Spleen (tissue), 11 donors: ENCODE results near the gene MMD. TPM values are rescaled to one million over a fixed set of nuclear protein-coding genes. Genes with fewer than 3 reads are reported as not detected.

Experiments
- DNase-seq: peaks from one replicate; pipeline ENCODE4 v3.0.0-alpha.2; 2020
- H3K27ac ChIP-seq, 8 donors: fragments of 200-600 bp; sonication (generic) in 7 of 8; 1 replicate in 4 of 8; 2 replicates in 4 of 8; pipeline versions ENCODE4 v1.5.0 to v1.8.0; 2016 to 2021; ENCODE audit warnings: inconsistent platforms in 4 of 8, mild to moderate bottlenecking in 4 of 8, moderate library complexity in 1 of 8
- H3K27me3 ChIP-seq, 7 donors: fragments of 200-600 bp; sonication (generic) in 6 of 7; replicated peaks in 1 of 7; 1 replicate in 4 of 7; 2 replicates in 3 of 7; pipeline versions ENCODE4 v1.5.0 to v1.8.0; 2016 to 2021; ENCODE audit warnings: inconsistent platforms in 3 of 7, mild to moderate bottlenecking in 1 of 7
- H3K36me3 ChIP-seq, 6 donors: fragments of 200-600 bp; sonication (generic) in 5 of 6; 1 replicate in 4 of 6; 2 replicates in 2 of 6; pipeline versions ENCODE4 v1.5.0 to v1.8.0; 2016 to 2021; ENCODE audit warnings: inconsistent platforms in 2 of 6
- H3K4me1 ChIP-seq, 6 donors: fragments of 200-600 bp; sonication (generic) in 5 of 6; 1 replicate in 3 of 6; 2 replicates in 3 of 6; pipeline versions ENCODE4 v1.5.0 to v1.8.0; 2016 to 2021; ENCODE audit warnings: inconsistent platforms in 3 of 6
- H3K4me3 ChIP-seq, 8 donors: fragments of 200-600 bp; sonication (generic) in 7 of 8; 1 replicate in 4 of 8; 2 replicates in 4 of 8; pipeline versions ENCODE4 v1.5.0 to v1.8.0; 2016 to 2021; ENCODE audit warnings: inconsistent platforms in 4 of 8, mild to moderate bottlenecking in 4 of 8, moderate library complexity in 2 of 8
- H3K9me3 ChIP-seq, 8 donors: fragments of 200-600 bp; sonication (generic) in 7 of 8; 1 replicate in 4 of 8; 2 replicates in 4 of 8; pipeline versions ENCODE4 v1.5.0 to v1.8.0; 2016 to 2021; ENCODE audit warnings: inconsistent platforms in 4 of 8
- POLR2A ChIP-seq, 3 donors: fragments of 450-650 bp; IDR thresholded peaks; one replicate each; pipeline ENCODE4 v1.5.1; 2017; ENCODE audit warnings: antibody characterized with exemption in 3 of 3, mild to moderate bottlenecking in 1 of 3
- POLR2AphosphoS5 ChIP-seq, 3 donors: sonication (generic); formaldehyde crosslinking; IDR thresholded peaks; one replicate each; pipeline ENCODE4 v1.5.1; 2017; ENCODE audit warnings: antibody characterized with exemption in 3 of 3
- WGBS, 5 donors: extraction: QIAGEN DNeasy Blood & Tissue Kit in 3 of 5; methylation state at CpG; one replicate each; pipeline versions ENCODE4 v1.1.5 to v1.1.7; 2013 to 2018; 5-methylcytosine and 5-hydroxymethylcytosine counted together
- intact Hi-C: fragments of 100-400 bp; cut with DNase I; formaldehyde crosslinking; loops from one replicate; pipeline ENCODE4 v1.15.0; 2023; ENCODE audit warnings: low total_unique reads
- polyA plus RNA-seq, 3 donors: library from polyadenylated mRNA; stranded (reverse); fragments of 200-250 nt; gene quantifications; one replicate each; pipeline ENCODE4 v1.2.1, GENCODE V29; 2013
- total RNA-seq, 7 donors: library from RNA; depleted of rRNA in 3 of 7; stranded (reverse); fragments of >200 nt in 3 of 7; fragmentation: NEBNext Ultra II Directional in 4 of 7; extraction: Animal tissue kit (Norgen Biotek cat#: 25700) in 4 of 7; gene quantifications; one replicate each; pipeline versions ENCODE4 v1.1.0 to v1.2.1, GENCODE V29; 2016 to 2021
- TF ChIP-seq, protein P1 (sequence below), 11 experiments: fragments of 200-600 bp in 7 of 11; fragments of 450-650 bp in 4 of 11; sonication (generic) in 4 of 11; IDR thresholded peaks in 8 of 11; conservative IDR thresholded peaks in 3 of 11; 1 replicate in 7 of 11; 2 replicates in 4 of 11; pipeline versions ENCODE4 v1.4.0 to v1.8.0; 2016 to 2021; ENCODE audit warnings: antibody characterized with exemption in 11 of 11, inconsistent platforms in 4 of 11, mild to moderate bottlenecking in 1 of 11
- donor health status: healthy with polysubstance abuse.
- donor health status: DM: no; HTN: no; CAD: no; lungs with moderate emphysema.
- donor health status: DM: no; HTN: no; CAD: no.
- donor health status: Bipolar disorder and iron deficiency.
- donor health status: healthy.
- donor health status: DM: no; HTN: no; CAD: no.
- donor health status: DM: yes; HTN: yes; CAD: no.

The MMD gene
- total and polyA plus RNA-seq, 10 donors, result 18.6 to 47.9 (median 37.4) TPM

DNA sequence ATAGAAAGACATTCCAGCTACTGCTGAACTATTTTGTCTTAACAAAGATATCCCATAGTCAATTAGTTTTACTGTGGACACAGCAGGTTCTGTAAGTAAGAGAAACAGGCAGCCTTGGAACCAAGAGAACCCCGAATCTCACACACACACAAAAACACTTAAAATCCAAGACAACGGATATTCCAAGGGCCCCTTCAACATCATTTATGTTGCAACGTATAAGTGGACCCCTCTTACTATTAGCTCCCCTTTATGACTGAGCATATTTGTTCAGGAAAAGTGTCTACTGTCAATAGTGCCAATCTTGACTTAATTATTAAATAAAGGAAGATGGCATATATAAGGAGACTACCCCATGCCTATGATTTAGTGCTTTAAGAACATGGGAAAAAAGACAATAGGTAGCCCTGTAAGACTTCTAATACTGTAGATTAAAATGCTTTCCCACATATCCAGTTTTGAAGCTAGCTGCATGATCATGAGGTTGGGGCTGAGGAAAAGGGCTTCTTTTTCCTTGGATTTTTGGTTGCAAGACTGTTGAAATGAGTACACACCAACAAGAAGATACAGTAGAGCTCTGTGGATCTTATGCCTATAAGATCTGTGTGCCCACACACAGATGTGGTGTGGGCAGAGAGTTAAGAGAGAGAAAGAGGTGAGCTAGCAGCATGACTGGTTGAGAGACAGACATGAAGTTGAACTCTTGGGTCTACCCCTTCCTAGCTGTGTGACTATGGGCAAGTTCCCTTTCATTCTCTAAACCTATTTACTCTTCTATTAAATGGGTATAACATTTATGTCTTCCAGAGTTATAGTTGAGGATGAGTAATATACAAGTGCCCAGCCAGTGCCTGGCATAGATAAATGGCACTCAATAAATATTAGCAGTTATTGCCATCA lies 3.0 kb downstream of the MMD start:
- Histone ChIP-seq H3K4me3 (peak overlapping the region in 1 of 8 donors; percentile 82), H3K36me3 (peaks cover 0 to 6% (median 3%) of the 10 kb centered on the region in 6 donors), H3K9me3 (no peaks in the 10 kb centered on the region), H3K27me3 (peaks cover 0 to 8% (median 0%) of the 10 kb centered on the region in 7 donors), H3K27ac (peak overlapping the region in 3 of 8 donors; percentile 89 to 91 (median 90)), H3K4me1 (peaks cover 9 to 65% (median 36%) of the 10 kb centered on the region in 6 donors)
- no peak for DNase-seq
- 97 to 100% (median 98%) methylated on average over 3 of the region's 3 CpGs for WGBS, 5 donors
- intact Hi-C loops, result no loop called here
- TF ChIP-seq POLR2AphosphoS5 (IDR thresholded peaks at IDR 0.05) (no peak), POLR2A (IDR thresholded peaks at IDR 0.05) (no peak)
- TF ChIP-seq, protein P1, sequence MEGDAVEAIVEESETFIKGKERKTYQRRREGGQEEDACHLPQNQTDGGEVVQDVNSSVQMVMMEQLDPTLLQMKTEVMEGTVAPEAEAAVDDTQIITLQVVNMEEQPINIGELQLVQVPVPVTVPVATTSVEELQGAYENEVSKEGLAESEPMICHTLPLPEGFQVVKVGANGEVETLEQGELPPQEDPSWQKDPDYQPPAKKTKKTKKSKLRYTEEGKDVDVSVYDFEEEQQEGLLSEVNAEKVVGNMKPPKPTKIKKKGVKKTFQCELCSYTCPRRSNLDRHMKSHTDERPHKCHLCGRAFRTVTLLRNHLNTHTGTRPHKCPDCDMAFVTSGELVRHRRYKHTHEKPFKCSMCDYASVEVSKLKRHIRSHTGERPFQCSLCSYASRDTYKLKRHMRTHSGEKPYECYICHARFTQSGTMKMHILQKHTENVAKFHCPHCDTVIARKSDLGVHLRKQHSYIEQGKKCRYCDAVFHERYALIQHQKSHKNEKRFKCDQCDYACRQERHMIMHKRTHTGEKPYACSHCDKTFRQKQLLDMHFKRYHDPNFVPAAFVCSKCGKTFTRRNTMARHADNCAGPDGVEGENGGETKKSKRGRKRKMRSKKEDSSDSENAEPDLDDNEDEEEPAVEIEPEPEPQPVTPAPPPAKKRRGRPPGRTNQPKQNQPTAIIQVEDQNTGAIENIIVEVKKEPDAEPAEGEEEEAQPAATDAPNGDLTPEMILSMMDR (IDR thresholded peaks at IDR 0.05 in 8 of 11, conservative IDR thresholded peaks at IDR 0.05 in 3 of 11), result no peak

DNA sequence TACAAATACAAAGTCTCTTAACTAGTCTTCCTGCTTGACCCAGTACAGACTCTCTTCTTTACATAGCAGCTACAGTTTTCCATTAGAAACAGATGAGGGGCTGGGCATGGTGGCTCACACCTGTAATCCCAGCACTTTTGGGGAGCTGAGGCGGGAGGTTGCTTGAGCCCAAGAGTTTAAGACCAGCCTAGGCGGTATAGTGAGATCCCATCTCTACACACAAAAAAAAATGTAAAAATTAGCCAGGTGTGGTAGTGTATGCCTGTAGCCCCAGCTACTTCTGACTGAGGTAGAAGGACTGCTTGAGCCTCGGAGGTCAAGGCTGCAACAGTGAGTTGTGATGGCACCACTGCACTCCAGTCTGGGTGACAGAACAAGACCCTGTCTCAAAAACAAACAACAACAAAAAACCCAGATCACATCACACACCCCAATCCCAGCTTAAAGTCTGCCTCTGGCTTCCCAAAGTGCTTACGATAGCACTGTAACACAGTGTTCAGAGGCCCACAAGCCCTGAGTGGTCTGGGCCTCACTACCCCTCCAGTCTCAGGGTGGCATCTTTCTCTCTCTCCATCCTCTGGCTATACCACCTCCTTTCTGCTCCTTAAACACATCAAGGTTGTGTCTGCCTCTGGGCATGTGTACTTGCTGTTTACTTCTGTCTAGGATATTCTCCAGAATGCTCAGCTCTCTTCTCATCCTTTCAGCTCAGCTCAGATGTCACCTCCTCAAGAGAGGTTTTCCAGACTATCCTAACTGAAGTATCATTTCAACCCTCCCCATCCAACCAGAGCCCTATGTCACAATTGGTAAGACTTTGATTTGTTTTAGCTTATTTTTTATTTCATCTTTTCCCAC lies 4.0 kb downstream of the MMD start:
- DNase-seq, result no peak
- Histone ChIP-seq H3K36me3 (peaks cover 0 to 16% (median 11%) of the 10 kb centered on the region in 6 donors), H3K9me3 (no peaks in the 10 kb centered on the region), H3K4me3 (no peak overlapping the region), H3K27me3 (no peaks in the 10 kb centered on the region), H3K4me1 (peaks cover 9 to 65% (median 36%) of the 10 kb centered on the region in 6 donors), H3K27ac (no peak overlapping the region)
- TF ChIP-seq POLR2A (IDR thresholded peaks at IDR 0.05) (no peak), POLR2AphosphoS5 (IDR thresholded peaks at IDR 0.05) (no peak)
- TF ChIP-seq, protein P1 (IDR thresholded peaks at IDR 0.05 in 8 of 11, conservative IDR thresholded peaks at IDR 0.05 in 3 of 11), result no peak
- intact Hi-C loops, result no loop called here
- 94 to 100% (median 99%) methylated on average over 2 to 4 of the region's 4 CpGs for WGBS, 5 donors

DNA sequence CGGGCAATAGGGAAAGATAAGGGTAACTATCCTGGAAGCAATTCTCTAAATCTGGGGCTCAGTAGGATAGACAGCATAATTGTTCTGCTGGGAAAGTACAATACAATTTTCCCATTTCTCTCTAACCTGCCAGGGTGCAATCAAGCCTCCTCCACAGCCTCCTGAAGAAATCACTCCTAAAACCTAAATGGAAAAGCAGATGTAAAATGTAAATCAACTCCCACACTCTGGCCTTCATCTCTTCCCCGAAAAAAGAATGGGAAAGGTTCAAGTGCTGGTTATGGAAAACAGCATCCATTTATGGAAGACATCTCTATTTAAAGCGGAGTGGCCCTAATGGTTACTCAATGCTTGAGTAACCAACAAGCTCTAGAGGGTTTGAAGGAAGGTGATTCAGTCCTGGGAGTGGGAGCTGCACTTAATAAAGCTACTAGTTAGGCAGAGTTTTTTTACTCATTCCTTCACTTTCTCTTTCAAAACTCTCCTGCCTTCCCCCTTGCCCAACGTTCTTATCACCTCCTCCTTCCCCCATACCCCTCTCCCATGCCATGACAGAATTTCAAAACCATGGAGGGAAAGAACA lies 5.1 kb downstream of the MMD start:
- no peak for DNase-seq
- intact Hi-C loops, result no loop called here
- peaks cover 9 to 59% (median 29%) of the 10 kb centered on the region in 6 donors for H3K4me1 ChIP-seq
- no peak for TF ChIP-seq POLR2A (IDR thresholded peaks at IDR 0.05)
- H3K27ac ChIP-seq, result peak overlapping the region in 1 of 8 donors; percentile 6
- no peak overlapping the region for H3K4me3 ChIP-seq
- no peaks in the 10 kb centered on the region for H3K27me3 ChIP-seq
- H3K9me3 ChIP-seq, result no peaks in the 10 kb centered on the region
- H3K36me3 ChIP-seq, result peaks cover 0 to 27% (median 17%) of the 10 kb centered on the region in 6 donors
- WGBS, 5 donors, result 64 to 73% (median 70%) methylated on average over 4 of the region's 4 CpGs

DNA sequence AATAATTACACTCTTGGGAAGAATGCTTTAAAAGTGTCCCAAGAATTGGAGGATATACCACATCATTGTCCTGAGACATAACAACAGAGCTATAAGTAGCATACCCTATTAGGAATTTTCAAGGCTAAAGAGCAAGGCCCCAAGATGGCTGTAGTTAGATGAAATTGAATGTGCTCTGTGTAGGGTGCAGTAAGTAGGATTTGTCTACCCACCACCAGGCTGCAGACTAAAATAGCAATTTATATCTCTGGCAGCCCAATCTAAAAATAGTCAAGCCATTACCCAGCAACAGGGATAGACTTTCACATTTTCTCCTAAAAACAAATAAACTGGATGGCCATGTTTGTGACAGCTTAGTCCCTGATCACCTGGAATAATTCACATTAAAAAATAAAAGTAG lies 5.6 kb downstream of the MMD start:
- no peak for DNase-seq
- H3K9me3 ChIP-seq, result no peaks in the 10 kb centered on the region
- H3K27ac ChIP-seq, result no peak overlapping the region
- H3K36me3 ChIP-seq, result peaks cover 0 to 32% (median 22%) of the 10 kb centered on the region in 6 donors
- TF ChIP-seq, protein P1 (IDR thresholded peaks at IDR 0.05 in 8 of 11, conservative IDR thresholded peaks at IDR 0.05 in 3 of 11), result no peak
- TF ChIP-seq POLR2A (IDR thresholded peaks at IDR 0.05), result no peak
- TF ChIP-seq POLR2AphosphoS5 (IDR thresholded peaks at IDR 0.05), result no peak
- peaks cover 9 to 56% (median 29%) of the 10 kb centered on the region in 6 donors for H3K4me1 ChIP-seq
- intact Hi-C loops, result no loop called here
- no peaks in the 10 kb centered on the region for H3K27me3 ChIP-seq
- H3K4me3 ChIP-seq, result no peak overlapping the region
